HepG2 (cell line): Measurements from ENCODE around the gene EEF1A2. TPM values are rescaled to one million over a fixed set of nuclear protein-coding genes. Genes with fewer than 3 reads are reported as not detected.

Experiments used
- ATAC-seq: fragments of 200-7000 bp; cut with Tn5 transposase; 3 replicates; pipeline ENCODE4 v1.9.1; 2020; ENCODE audit warnings: mild to moderate bottlenecking, moderate library complexity
- BruUV-seq: library from RNA; stranded (reverse); fragments of 400-500 nt; replicated peaks from 2 replicates; lab custom pipeline; 2021; lab: Mats Ljungman, UMichigan
- CTCF ChIA-PET: fragments of 300-600 bp; formaldehyde crosslinking; extraction: SDS; loops from one replicate; lab custom pipeline; 2021; ENCODE audit warnings: low total read pairs, inconsistent platforms, low intra/inter-chr PET ratio; lab: Yijun Ruan, JAX
- POLR2A ChIA-PET: fragments of 350-600 bp; sonication (Branson Sonifier 250); formaldehyde crosslinking; loops from one replicate; lab custom pipeline; 2020; ENCODE audit warnings: antibody characterized with exemption, inconsistent platforms; lab: Yijun Ruan, JAX
- DNase-seq: peaks from one replicate; pipeline ENCODE4 v3.0.0-alpha.2; 2015; ENCODE audit warnings: low spot score
- FAIRE-seq: peaks from 3 replicates; lab custom pipeline; 2011; peaks lifted over from hg19 to GRCh38; lab: Jason Lieb, UNC
- H2AFZ ChIP-seq: one replicate; pipeline ENCODE4 v1.6.1; 2011; ENCODE audit warnings: low read length, inconsistent platforms
- H3K27ac ChIP-seq: fragments of 300-600 bp; 3 replicates; pipeline ENCODE4 v1.8.0; 2011; ENCODE audit warnings: mixed run types, mild to moderate bottlenecking, mixed read lengths, low read length, inconsistent platforms; ENCODE audit not compliant: insufficient read depth; ENCODE audit errors: extremely low read length
- H3K27me3 ChIP-seq, 2 experiments: fragments of 200-600 bp in 1 of 2; 2 replicates in 1 of 2; 3 replicates in 1 of 2; pipeline versions ENCODE4 v1.6.0 to v1.8.0; 2011; ENCODE audit warnings: low read length in 2 of 2, mild to moderate bottlenecking in 2 of 2, moderate library complexity in 2 of 2, inconsistent platforms in 1 of 2; ENCODE audit not compliant: insufficient read depth in 2 of 2, control insufficient read depth in 1 of 2
- H3K36me3 ChIP-seq, 2 experiments: fragments of 200-600 bp in 1 of 2; replicated peaks in 1 of 2; 2 replicates in 1 of 2; 3 replicates in 1 of 2; pipeline versions ENCODE4 v1.5.1 to v1.8.0; 2011; ENCODE audit warnings: low read length in 2 of 2, inconsistent platforms in 1 of 2; ENCODE audit not compliant: insufficient read depth in 2 of 2, control insufficient read depth in 1 of 2
- H3K4me1 ChIP-seq: 2 replicates; pipeline ENCODE4 v1.5.1; 2012; ENCODE audit warnings: low read length, inconsistent platforms; ENCODE audit not compliant: insufficient read depth
- H3K4me2 ChIP-seq: 2 replicates; pipeline ENCODE4 v1.6.0; 2011; ENCODE audit warnings: low read depth, low read length, inconsistent platforms
- H3K4me3 ChIP-seq, 3 experiments: fragments of 200-600 bp in 1 of 3; sonication (generic), shearing (Covaris generic) in 1 of 3; replicated peaks in 1 of 3; 2 replicates each; pipeline ENCODE4 v1.5.1; 2011 to 2016; ENCODE audit warnings: low read length in 3 of 3, inconsistent platforms in 2 of 3, low read depth in 2 of 3, mild to moderate bottlenecking in 2 of 3, control low read depth in 1 of 3, mixed read lengths in 1 of 3; ENCODE audit not compliant: insufficient read depth in 1 of 3
- H3K79me2 ChIP-seq: one replicate; pipeline ENCODE4 v1.6.1; 2011; ENCODE audit warnings: low read length, inconsistent platforms; ENCODE audit not compliant: insufficient read depth
- H3K9ac ChIP-seq: 2 replicates; pipeline ENCODE4 v1.6.0; 2011; ENCODE audit warnings: mild to moderate bottlenecking, low read depth, low read length, inconsistent platforms; ENCODE audit not compliant: insufficient read depth
- H3K9me3 ChIP-seq: 2 replicates; pipeline ENCODE4 v1.5.1; 2012; ENCODE audit warnings: mild to moderate bottlenecking, low read length
- H4K20me1 ChIP-seq: 2 replicates; pipeline ENCODE4 v1.6.0; 2011; ENCODE audit warnings: inconsistent platforms, mild to moderate bottlenecking, low read length, moderate library complexity; ENCODE audit not compliant: insufficient read depth
- ARHGAP35 ChIP-seq: sonication (generic); formaldehyde crosslinking; IDR thresholded peaks from 2 replicates; pipeline ENCODE4 v1.9.0; 2022; ENCODE audit warnings: mild to moderate bottlenecking, inconsistent platforms, moderate library complexity, missing genetic modification reagents, borderline replicate concordance
- CHD4 ChIP-seq: fragments of 200-600 bp; sonication (generic); IDR thresholded peaks from 2 replicates; pipeline ENCODE4 v1.7.0; 2017; ENCODE audit warnings: mild to moderate bottlenecking, low read length, borderline replicate concordance
- ISX ChIP-seq: sonication (generic); formaldehyde crosslinking; conservative IDR thresholded peaks from 2 replicates; pipeline ENCODE4 v1.5.0; 2020; ENCODE audit warnings: missing genetic modification reagents
- MEIS1 ChIP-seq: sonication (generic); formaldehyde crosslinking; IDR thresholded peaks from 2 replicates; pipeline ENCODE4 v1.9.0; 2021; ENCODE audit warnings: mild to moderate bottlenecking, missing genetic modification reagents, moderate library complexity, borderline replicate concordance
- MTA3 ChIP-seq: sonication (generic); formaldehyde crosslinking; IDR thresholded peaks from 2 replicates; pipeline ENCODE4 v1.4.0; 2020; ENCODE audit warnings: missing genetic modification reagents
- ZNF550 ChIP-seq: sonication (generic); formaldehyde crosslinking; IDR thresholded peaks from 2 replicates; pipeline ENCODE4 v1.4.0; 2020; ENCODE audit warnings: mild to moderate bottlenecking, missing genetic modification reagents, borderline replicate concordance
- ZNF567 ChIP-seq: sonication (generic); formaldehyde crosslinking; IDR thresholded peaks from 2 replicates; pipeline ENCODE4 v1.8.1; 2023; ENCODE audit warnings: mild to moderate bottlenecking, missing genetic modification reagents, borderline replicate concordance
- WGBS: methylation state at CpG from one replicate; pipeline ENCODE4 v1.1.6; 2017; ENCODE audit warnings: low lambda C conversion rate; 5-methylcytosine and 5-hydroxymethylcytosine counted together
- in situ Hi-C: cut with HindIII; loops from 2 replicates; pipeline ENCODE4 v1.10.0; 2017; ENCODE audit warnings: low pct_unique_long_range_greater_than_20kb; ENCODE audit not compliant: extremely low pct_ligation_motif_present
- intact Hi-C: fragments of 100-400 bp; cut with micrococcal nuclease; formaldehyde crosslinking; loops from one replicate; pipeline ENCODE4 v1.10.0; 2022; ENCODE audit not compliant: unreplicated experiment
- polyA plus RNA-seq, 8 experiments: library from polyadenylated mRNA; depleted of rRNA in 3 of 8; stranded (reverse) in 7 of 8; unstranded in 1 of 8; fragments of >200 nt; fragmentation: Illumina TruSeq in 4 of 8; extraction: Trizol in 4 of 8; gene quantifications; 2 replicates each; pipeline versions ENCODE4 v1.2.1 to v1.2.3, GENCODE V29; 2011 to 2016; ENCODE audit warnings: low read depth in 4 of 8, missing spikeins in 1 of 8, mixed read lengths in 1 of 8; ENCODE audit not compliant: insufficient read depth in 1 of 8
- total RNA-seq, 5 experiments: library from RNA; depleted of rRNA; stranded (reverse); fragments of >200 nt; fragmentation: Illumina TruSeq; extraction: Trizol; gene quantifications; 2 replicates each; pipeline ENCODE4 v1.2.3, GENCODE V29; 2016; ENCODE audit warnings: low read depth in 1 of 5
- TF ChIP-seq, protein P1 (sequence below): sonication (generic); formaldehyde crosslinking; IDR thresholded peaks from 2 replicates; pipeline ENCODE4 v1.5.0; 2020; ENCODE audit warnings: mild to moderate bottlenecking, missing genetic modification reagents
- TF ChIP-seq, protein P2 (sequence below): sonication (generic); formaldehyde crosslinking; IDR thresholded peaks from 2 replicates; pipeline ENCODE4 v1.5.0; 2020; ENCODE audit warnings: mild to moderate bottlenecking, missing genetic modification reagents, borderline replicate concordance
- TF ChIP-seq, protein P3 (sequence below): sonication (generic); formaldehyde crosslinking; IDR thresholded peaks from 2 replicates; pipeline ENCODE4 v1.4.0; 2020; ENCODE audit warnings: missing genetic modification reagents

The EEF1A2 gene
- total and polyA plus RNA-seq, 2 of the 13 experiments (the other 11 are each of a cell fraction or from before 2014, with no cell fraction given), result 0.44 to 0.87 TPM

DNA sequence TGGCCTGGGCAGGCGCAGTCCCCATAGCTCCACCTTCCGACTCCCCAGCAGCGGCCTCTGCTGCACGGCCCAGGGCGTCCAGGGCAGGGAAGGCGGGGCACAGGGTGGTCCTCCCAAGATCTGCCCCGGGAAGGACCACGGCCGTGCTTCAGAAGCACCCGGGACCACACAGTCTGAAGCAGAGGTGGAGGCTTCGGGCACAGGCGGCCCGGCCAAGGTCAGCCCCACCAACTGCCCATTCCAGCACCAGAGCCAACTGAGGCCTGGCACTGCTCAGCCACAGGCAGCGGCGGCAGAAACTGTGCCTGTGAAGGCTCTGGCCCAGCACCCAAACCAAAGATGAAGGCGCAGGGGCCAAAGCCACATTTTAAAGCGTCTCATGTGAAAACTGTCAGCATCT lies 47.1 kb downstream of the EEF1A2 start:
- in situ Hi-C loops (no loop called here), intact Hi-C loops (no loop called here)
- no TSS peak for BruUV-seq
- ATAC-seq (no peak; the same call in 2 of the 3 replicates), FAIRE-seq (no peak), DNase-seq (no peak)
- 45% methylated on average over 12 of the region's 17 CpGs for WGBS
- ChIA-PET POLR2A (no interaction called here), CTCF (no interaction called here)
- no peaks in the 10 kb centered on the region; the same call in none of the 2 replicates for H4K20me1 ChIP-seq
- H3K27ac ChIP-seq, result no peak overlapping the region
- no peaks in the 10 kb centered on the region for H3K9me3 ChIP-seq
- H3K27me3 ChIP-seq, result peaks cover 36 to 79% of the 10 kb centered on the region in 2 experiments
- no peak for TF ChIP-seq ISX (CRISPR knock-in tag)
- TF ChIP-seq, protein P1, sequence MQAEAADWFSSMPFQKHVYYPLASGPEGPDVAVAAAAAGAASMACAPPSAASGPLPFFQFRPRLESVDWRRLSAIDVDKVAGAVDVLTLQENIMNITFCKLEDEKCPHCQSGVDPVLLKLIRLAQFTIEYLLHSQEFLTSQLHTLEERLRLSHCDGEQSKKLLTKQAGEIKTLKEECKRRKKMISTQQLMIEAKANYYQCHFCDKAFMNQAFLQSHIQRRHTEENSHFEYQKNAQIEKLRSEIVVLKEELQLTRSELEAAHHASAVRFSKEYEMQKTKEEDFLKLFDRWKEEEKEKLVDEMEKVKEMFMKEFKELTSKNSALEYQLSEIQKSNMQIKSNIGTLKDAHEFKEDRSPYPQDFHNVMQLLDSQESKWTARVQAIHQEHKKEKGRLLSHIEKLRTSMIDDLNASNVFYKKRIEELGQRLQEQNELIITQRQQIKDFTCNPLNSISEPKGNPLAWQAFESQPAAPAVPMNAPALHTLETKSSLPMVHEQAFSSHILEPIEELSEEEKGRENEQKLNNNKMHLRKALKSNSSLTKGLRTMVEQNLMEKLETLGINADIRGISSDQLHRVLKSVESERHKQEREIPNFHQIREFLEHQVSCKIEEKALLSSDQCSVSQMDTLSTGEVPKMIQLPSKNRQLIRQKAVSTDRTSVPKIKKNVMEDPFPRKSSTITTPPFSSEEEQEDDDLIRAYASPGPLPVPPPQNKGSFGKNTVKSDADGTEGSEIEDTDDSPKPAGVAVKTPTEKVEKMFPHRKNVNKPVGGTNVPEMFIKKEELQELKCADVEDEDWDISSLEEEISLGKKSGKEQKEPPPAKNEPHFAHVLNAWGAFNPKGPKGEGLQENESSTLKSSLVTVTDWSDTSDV (CRISPR knock-in tag), result 0 out of 2 replicates have a peak, but pooled peaks have one; percentile 19
- H3K4me3 ChIP-seq, result no peak overlapping the region
- no peak overlapping the region for H3K4me2 ChIP-seq
- no peak overlapping the region for H2AFZ ChIP-seq
- H3K36me3 ChIP-seq, result no peaks in the 10 kb centered on the region
- H3K4me1 ChIP-seq, result no peaks in the 10 kb centered on the region
- H3K9ac ChIP-seq, result no peak overlapping the region
- no peaks in the 10 kb centered on the region for H3K79me2 ChIP-seq

DNA sequence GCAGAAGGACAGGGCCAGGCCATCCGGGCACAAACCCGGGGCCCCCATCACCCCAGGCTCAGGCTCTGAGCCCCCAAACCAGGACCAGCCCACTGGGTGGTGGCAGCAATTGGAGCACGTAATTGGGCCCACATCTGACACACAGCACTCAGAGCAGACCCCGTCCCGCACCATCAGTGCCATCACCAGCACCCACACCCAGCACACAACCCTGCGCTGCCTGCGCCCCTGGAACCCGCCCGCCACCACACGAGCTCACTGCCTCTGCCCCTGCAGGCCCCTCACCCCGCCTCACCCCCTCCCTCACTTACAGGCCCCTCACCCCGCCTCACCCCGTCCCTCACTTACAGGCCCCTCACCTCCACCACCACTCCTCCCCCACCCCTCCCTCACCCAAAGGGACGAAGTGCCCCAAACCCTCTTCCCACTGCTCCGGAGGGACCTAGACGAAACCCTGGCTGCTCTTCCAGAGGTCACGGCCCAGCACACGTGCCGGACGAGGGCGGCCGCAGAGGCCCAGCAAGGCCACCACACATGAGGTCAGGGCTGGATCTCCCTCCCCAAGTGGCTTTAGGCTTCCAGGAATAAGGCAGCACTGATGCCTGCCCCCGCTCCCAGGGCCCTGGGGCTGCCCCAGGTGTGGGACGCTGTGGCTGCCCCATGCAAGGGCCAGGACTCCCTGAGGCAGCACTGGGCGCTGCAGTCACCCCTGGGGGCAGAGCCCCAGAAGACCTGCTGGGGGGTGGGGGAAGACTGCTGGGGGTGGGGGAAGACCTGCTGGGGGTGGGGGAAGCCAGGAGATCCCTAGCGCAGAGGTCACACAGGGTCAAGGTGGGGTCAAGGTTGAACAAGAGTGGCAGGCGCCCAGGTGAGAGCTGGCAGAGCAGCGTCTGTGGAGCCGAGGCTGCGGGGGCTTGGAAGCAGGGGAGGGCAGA lies 48.8 kb downstream of the EEF1A2 start:
- in situ Hi-C loops, result no loop called here
- Histone ChIP-seq H3K4me1 (no peaks in the 10 kb centered on the region), H3K4me3 (no peak overlapping the region), H2AFZ (no peak overlapping the region), H3K27me3 (peaks cover 30 to 67% of the 10 kb centered on the region in 2 experiments), H3K27ac (no peak overlapping the region), H3K4me2 (no peak overlapping the region), H4K20me1 (no peaks in the 10 kb centered on the region; the same call in none of the 2 replicates), H3K36me3 (no peaks in the 10 kb centered on the region), H3K9me3 (no peaks in the 10 kb centered on the region), H3K79me2 (no peaks in the 10 kb centered on the region), H3K9ac (no peak overlapping the region)
- no peak for DNase-seq
- BruUV-seq, result no TSS peak
- intact Hi-C loops, result no loop called here
- POLR2A ChIA-PET, result no interaction called here
- FAIRE-seq, result no peak
- ATAC-seq, result no peak
- 37% methylated on average over 28 of the region's 30 CpGs for WGBS
- CTCF ChIA-PET, result no interaction called here
- TF ChIP-seq, protein P2, sequence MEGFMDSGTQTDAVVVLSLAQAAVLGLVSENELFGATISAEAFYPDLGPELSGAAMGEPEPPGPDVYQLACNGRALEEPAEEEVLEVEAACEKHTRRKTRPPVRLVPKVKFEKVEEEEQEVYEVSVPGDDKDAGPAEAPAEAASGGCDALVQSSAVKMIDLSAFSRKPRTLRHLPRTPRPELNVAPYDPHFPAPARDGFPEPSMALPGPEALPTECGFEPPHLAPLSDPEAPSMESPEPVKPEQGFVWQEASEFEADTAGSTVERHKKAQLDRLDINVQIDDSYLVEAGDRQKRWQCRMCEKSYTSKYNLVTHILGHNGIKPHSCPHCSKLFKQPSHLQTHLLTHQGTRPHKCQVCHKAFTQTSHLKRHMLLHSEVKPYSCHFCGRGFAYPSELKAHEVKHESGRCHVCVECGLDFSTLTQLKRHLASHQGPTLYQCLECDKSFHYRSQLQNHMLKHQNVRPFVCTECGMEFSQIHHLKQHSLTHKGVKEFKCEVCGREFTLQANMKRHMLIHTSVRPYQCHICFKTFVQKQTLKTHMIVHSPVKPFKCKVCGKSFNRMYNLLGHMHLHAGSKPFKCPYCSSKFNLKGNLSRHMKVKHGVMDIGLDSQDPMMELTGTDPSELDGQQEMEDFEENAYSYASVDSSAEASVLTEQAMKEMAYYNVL, result no peak
- TF ChIP-seq MTA3 (no peak), ARHGAP35 (CRISPR knock-in tag) (no peak), ZNF567 (CRISPR knock-in tag) (no peak), MEIS1 (CRISPR knock-in tag) (no peak), ZNF550 (CRISPR knock-in tag) (no peak), CHD4 (no peak)
- TF ChIP-seq, protein P3, sequence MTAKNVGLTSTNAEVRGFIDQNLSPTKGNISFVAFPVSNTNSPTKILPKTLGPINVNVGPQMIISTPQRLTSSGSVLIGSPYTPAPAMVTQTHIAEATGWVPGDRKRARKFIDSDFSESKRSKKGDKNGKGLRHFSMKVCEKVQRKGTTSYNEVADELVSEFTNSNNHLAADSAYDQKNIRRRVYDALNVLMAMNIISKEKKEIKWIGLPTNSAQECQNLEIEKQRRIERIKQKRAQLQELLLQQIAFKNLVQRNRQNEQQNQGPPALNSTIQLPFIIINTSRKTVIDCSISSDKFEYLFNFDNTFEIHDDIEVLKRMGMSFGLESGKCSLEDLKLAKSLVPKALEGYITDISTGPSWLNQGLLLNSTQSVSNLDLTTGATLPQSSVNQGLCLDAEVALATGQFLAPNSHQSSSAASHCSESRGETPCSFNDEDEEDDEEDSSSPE, result no peak
